Transverse colon (tissue), 4 donors: ENCODE data around the gene SLC45A2. TPM values are rescaled to one million over a fixed set of nuclear protein-coding genes. Genes with fewer than 3 reads are reported as not detected.

ENCODE experiments used
- DNase-seq: peaks from one replicate; pipeline ENCODE4 v3.0.0-alpha.2; 2019
- H3K27ac ChIP-seq, 4 donors: fragments of 200-600 bp; sonication (generic); 2 replicates each; pipeline ENCODE4 v1.5.1; 2016 to 2018; ENCODE audit warnings: inconsistent platforms in 4 of 4
- H3K27me3 ChIP-seq: fragments of 200-600 bp; sonication (generic); 2 replicates; pipeline ENCODE4 v1.5.1; 2017; ENCODE audit warnings: inconsistent platforms
- H3K36me3 ChIP-seq, 4 donors: fragments of 200-600 bp; sonication (generic); 2 replicates each; pipeline ENCODE4 v1.5.1; 2017 to 2019; ENCODE audit warnings: inconsistent platforms in 4 of 4
- H3K4me1 ChIP-seq, 4 donors: fragments of 200-600 bp; sonication (generic); 2 replicates each; pipeline ENCODE4 v1.5.1; 2017 to 2020; ENCODE audit warnings: inconsistent platforms in 4 of 4
- H3K4me3 ChIP-seq, 4 donors: fragments of 200-600 bp; sonication (generic); 1 replicate in 1 of 4; 2 replicates in 3 of 4; pipeline versions ENCODE4 v1.5.1 to v1.6.1; 2017 to 2019; ENCODE audit warnings: inconsistent platforms in 4 of 4
- H3K9me3 ChIP-seq, 2 donors: fragments of 200-600 bp; sonication (generic); 2 replicates each; pipeline ENCODE4 v1.5.1; 2017 to 2019; ENCODE audit warnings: inconsistent platforms in 2 of 2
- CTCF ChIP-seq, 5 experiments: fragments of 200-600 bp in 3 of 5; fragments of 450-650 bp in 2 of 5; sonication (generic) in 3 of 5; IDR thresholded peaks; 1 replicate in 2 of 5; 2 replicates in 3 of 5; pipeline ENCODE4 v1.5.1; 2016 to 2017; ENCODE audit warnings: antibody characterized with exemption in 5 of 5, inconsistent platforms in 3 of 5, mild to moderate bottlenecking in 2 of 5, moderate library complexity in 1 of 5
- EP300 ChIP-seq: sonication (generic); formaldehyde crosslinking; IDR thresholded peaks from one replicate; pipeline ENCODE4 v1.6.1; 2017; ENCODE audit warnings: antibody characterized with exemption, low read depth
- POLR2A ChIP-seq: fragments of 450-650 bp; IDR thresholded peaks from one replicate; pipeline ENCODE4 v1.6.1; 2016; ENCODE audit warnings: antibody characterized with exemption, mild to moderate bottlenecking, moderate library complexity
- POLR2AphosphoS5 ChIP-seq, 3 donors: sonication (generic); formaldehyde crosslinking; IDR thresholded peaks; one replicate each; pipeline ENCODE4 v1.6.1; 2016; ENCODE audit warnings: antibody characterized with exemption in 3 of 3
- WGBS, 2 donors: methylation state at CpG; one replicate each; pipeline ENCODE4 v1.1.5; 2018; ENCODE audit warnings: low coverage in 1 of 2; 5-methylcytosine and 5-hydroxymethylcytosine counted together
- in situ Hi-C, 4 donors: fragments of 200-750 bp; cut with MboI; loops; one replicate each; pipeline versions ENCODE4 v1.15.0 to v1.15.1; 2017; ENCODE audit warnings: low sequenced_read_pairs in 3 of 4, low pct_ligation_motif_present in 1 of 4, low pct_unique_long_range_greater_than_20kb in 1 of 4
- intact Hi-C: fragments of 100-400 bp; cut with DNase I; formaldehyde crosslinking; loops from one replicate; pipeline ENCODE4 v1.15.1; 2023; ENCODE audit warnings: low total_unique reads
- total RNA-seq, 4 donors: library from RNA; depleted of rRNA; stranded (reverse); fragments of >200 nt; gene quantifications; one replicate each; pipeline ENCODE4 v1.1.0, GENCODE V29; 2016

The SLC45A2 gene
- total RNA-seq, 4 donors from 2014 or later, result 0.95 to 1.6 TPM; not detected in 2

- intact Hi-C loops, result no loop called here
- Histone ChIP-seq H3K36me3 (peaks cover 0 to 29% (median 10%) of the 10 kb centered on the region in 4 donors), H3K4me1 (no peaks in the 10 kb centered on the region), H3K27ac (no peak overlapping the region), H3K4me3 (no peak overlapping the region), H3K9me3 (no peaks in the 10 kb centered on the region), H3K27me3 (no peaks in the 10 kb centered on the region)
- WGBS, 2 donors, result 95 to 96% methylated on average over 6 of the region's 6 CpGs
- in situ Hi-C loops, result loop anchor here in 1 of 4 donors (25.0 kb wide), 1 partner anchor 477 kb away; no protein-coding TSS in a partner anchor
- TF ChIP-seq POLR2A (no peak), CTCF (IDR thresholded peaks at IDR 0.05) (no peak), POLR2AphosphoS5 (IDR thresholded peaks at IDR 0.05) (no peak), EP300 (no peak)
- no peak for DNase-seq
Observed at GRCh38 chr5:33985447-33985846, 954 bp upstream of the SLC45A2 start.

- H3K27me3 ChIP-seq, result no peaks in the 10 kb centered on the region
- no peaks in the 10 kb centered on the region for H3K9me3 ChIP-seq
- 95% methylated on average over 15 of the region's 15 CpGs; no CpG with 5 or more reads in 1 of the 2 donors for WGBS, 2 donors
- no peak overlapping the region for H3K27ac ChIP-seq
- DNase-seq, result no peak
- in situ Hi-C loops (loop anchor here in 1 of 4 donors (25.0 kb wide), 1 partner anchor 478 kb away; no protein-coding TSS in a partner anchor), intact Hi-C loops (no loop called here)
- H3K36me3 ChIP-seq, result peaks cover 0 to 28% (median 8%) of the 10 kb centered on the region in 4 donors
- TF ChIP-seq POLR2A (no peak), CTCF (IDR thresholded peaks at IDR 0.05) (no peak), POLR2AphosphoS5 (IDR thresholded peaks at IDR 0.05) (no peak), EP300 (no peak)
- H3K4me1 ChIP-seq, result no peaks in the 10 kb centered on the region
- H3K4me3 ChIP-seq, result no peak overlapping the region
Observed at GRCh38 chr5:33984178-33984577, 315 bp downstream of the SLC45A2 start.

GRCh38 chr5:33981408-33982162 lies 2.9 kb downstream of the SLC45A2 start:
- TF ChIP-seq POLR2A (no peak), EP300 (no peak), CTCF (IDR thresholded peaks at IDR 0.05) (no peak), POLR2AphosphoS5 (IDR thresholded peaks at IDR 0.05) (no peak)
- H3K9me3 ChIP-seq, result no peaks in the 10 kb centered on the region
- WGBS, 2 donors, result 77 to 83% methylated on average over 2 to 8 of the region's 8 CpGs
- intact Hi-C loops, result no loop called here
- H3K27ac ChIP-seq, result no peak overlapping the region
- no peak overlapping the region for H3K4me3 ChIP-seq
- DNase-seq, result no peak
- H3K36me3 ChIP-seq, result peaks cover 0 to 2% (median 0%) of the 10 kb centered on the region in 4 donors
- in situ Hi-C loops, result loop anchor here in 1 of 4 donors (25.0 kb wide), 1 partner anchor 481 kb away; no protein-coding TSS in a partner anchor
- H3K27me3 ChIP-seq, result no peaks in the 10 kb centered on the region
- no peaks in the 10 kb centered on the region for H3K4me1 ChIP-seq

GRCh38 chr5:33980030-33980429 lies 4.5 kb downstream of the SLC45A2 start:
- intact Hi-C loops (no loop called here), in situ Hi-C loops (loop anchor here in 1 of 4 donors (25.0 kb wide), 1 partner anchor 482 kb away; no protein-coding TSS in a partner anchor)
- WGBS, 2 donors, result 84 to 93% methylated on average over 3 of the region's 3 CpGs

More at GRCh38 chr5:33980030-33980429, 4.5 kb downstream of the SLC45A2 start:
- no peak for DNase-seq
- Histone ChIP-seq H3K9me3 (no peaks in the 10 kb centered on the region), H3K27ac (no peak overlapping the region), H3K36me3 (no peaks in the 10 kb centered on the region), H3K4me3 (no peak overlapping the region), H3K4me1 (peaks cover 0 to 7% (median 1%) of the 10 kb centered on the region in 4 donors), H3K27me3 (no peaks in the 10 kb centered on the region)
- TF ChIP-seq EP300, result no peak
- TF ChIP-seq POLR2AphosphoS5 (IDR thresholded peaks at IDR 0.05), result no peak
- no peak for TF ChIP-seq POLR2A
- no peak for TF ChIP-seq CTCF (IDR thresholded peaks at IDR 0.05)
